HUES6 (cell line): ENCODE measurements around the gene GSK3A.

Source experiments
- H3K27ac ChIP-seq: 2 replicates; pipeline ENCODE4 v1.7.0; 2013; ENCODE audit warnings: low read depth, mild to moderate bottlenecking, low read length, inconsistent platforms
- H3K27me3 ChIP-seq: 2 replicates; pipeline ENCODE4 v1.6.1; 2013; ENCODE audit warnings: low read length; ENCODE audit not compliant: control insufficient read depth, insufficient read depth
- H3K36me3 ChIP-seq: 2 replicates; pipeline ENCODE4 v1.6.1; 2013; ENCODE audit warnings: low read length; ENCODE audit not compliant: control insufficient read depth, insufficient read depth
- H3K4me1 ChIP-seq: 2 replicates; pipeline ENCODE4 v1.6.1; 2013; ENCODE audit warnings: low read length; ENCODE audit not compliant: control insufficient read depth, insufficient read depth
- H3K4me3 ChIP-seq: 2 replicates; pipeline ENCODE4 v1.5.1; 2013; ENCODE audit warnings: low read depth, low read length
- H3K9ac ChIP-seq: one replicate; pipeline ENCODE4 v1.6.1; 2013; ENCODE audit warnings: mild to moderate bottlenecking, low read length
- H3K9me3 ChIP-seq: 2 replicates; pipeline ENCODE4 v1.6.1; 2013; ENCODE audit warnings: low read depth, low read length; ENCODE audit not compliant: control insufficient read depth, insufficient read depth

GSK3A gene

GRCh38 chr19:42200116-42200715, 42.2 kb downstream of the GSK3A start:
- Histone ChIP-seq H3K4me1 (peaks cover 31% of the 10 kb centered on the region), H3K27ac (no peak overlapping the region), H3K36me3 (peaks cover 61% of the 10 kb centered on the region), H3K9ac (no peak overlapping the region), H3K9me3 (no peaks in the 10 kb centered on the region), H3K4me3 (no peak overlapping the region), H3K27me3 (no peaks in the 10 kb centered on the region)

GRCh38 chr19:42199440-42200115, 42.8 kb downstream of the GSK3A start:
- H3K9me3 ChIP-seq, result no peaks in the 10 kb centered on the region
- H3K4me1 ChIP-seq, result peaks cover 28% of the 10 kb centered on the region
- H3K9ac ChIP-seq, result peak overlapping the region; percentile 18
- peaks cover 58% of the 10 kb centered on the region for H3K36me3 ChIP-seq
- H3K4me3 ChIP-seq, result no peak overlapping the region
- no peaks in the 10 kb centered on the region for H3K27me3 ChIP-seq
- no peak overlapping the region for H3K27ac ChIP-seq

- Histone ChIP-seq H3K27ac (no peak overlapping the region), H3K27me3 (no peaks in the 10 kb centered on the region), H3K9ac (no peak overlapping the region), H3K4me1 (peaks cover 26% of the 10 kb centered on the region), H3K9me3 (no peaks in the 10 kb centered on the region), H3K36me3 (peaks cover 52% of the 10 kb centered on the region), H3K4me3 (no peak overlapping the region)
These were observed 43.5 kb downstream of the GSK3A start for GRCh38 chr19:42198676-42199439.

DNA sequence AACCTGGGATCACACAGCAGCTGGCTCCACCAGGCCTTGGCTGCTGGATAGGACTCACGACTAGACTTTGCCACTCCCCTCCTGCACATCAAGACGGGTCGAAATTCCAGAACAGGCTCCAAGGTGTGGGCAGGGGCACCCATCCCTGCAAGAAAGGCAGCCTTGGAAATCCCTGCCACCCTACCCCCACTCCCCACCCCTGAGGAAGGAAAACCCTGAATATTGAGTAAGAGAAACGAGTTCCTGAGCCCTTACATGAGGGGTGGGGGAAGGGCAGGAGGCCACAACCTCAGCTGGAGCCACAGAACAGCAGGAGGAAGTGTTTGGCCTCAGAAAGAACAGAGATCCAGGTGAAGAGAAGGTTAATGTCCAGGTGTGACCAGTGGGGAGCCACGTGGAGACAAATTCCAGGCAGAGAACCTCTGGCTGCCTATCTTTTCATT, 45.0 kb downstream of the GSK3A start:
- Histone ChIP-seq H3K36me3 (peaks cover 39% of the 10 kb centered on the region), H3K9ac (no peak overlapping the region), H3K27ac (no peak overlapping the region), H3K4me1 (peaks cover 26% of the 10 kb centered on the region), H3K9me3 (peaks cover 8% of the 10 kb centered on the region), H3K27me3 (no peaks in the 10 kb centered on the region), H3K4me3 (no peak overlapping the region)

DNA sequence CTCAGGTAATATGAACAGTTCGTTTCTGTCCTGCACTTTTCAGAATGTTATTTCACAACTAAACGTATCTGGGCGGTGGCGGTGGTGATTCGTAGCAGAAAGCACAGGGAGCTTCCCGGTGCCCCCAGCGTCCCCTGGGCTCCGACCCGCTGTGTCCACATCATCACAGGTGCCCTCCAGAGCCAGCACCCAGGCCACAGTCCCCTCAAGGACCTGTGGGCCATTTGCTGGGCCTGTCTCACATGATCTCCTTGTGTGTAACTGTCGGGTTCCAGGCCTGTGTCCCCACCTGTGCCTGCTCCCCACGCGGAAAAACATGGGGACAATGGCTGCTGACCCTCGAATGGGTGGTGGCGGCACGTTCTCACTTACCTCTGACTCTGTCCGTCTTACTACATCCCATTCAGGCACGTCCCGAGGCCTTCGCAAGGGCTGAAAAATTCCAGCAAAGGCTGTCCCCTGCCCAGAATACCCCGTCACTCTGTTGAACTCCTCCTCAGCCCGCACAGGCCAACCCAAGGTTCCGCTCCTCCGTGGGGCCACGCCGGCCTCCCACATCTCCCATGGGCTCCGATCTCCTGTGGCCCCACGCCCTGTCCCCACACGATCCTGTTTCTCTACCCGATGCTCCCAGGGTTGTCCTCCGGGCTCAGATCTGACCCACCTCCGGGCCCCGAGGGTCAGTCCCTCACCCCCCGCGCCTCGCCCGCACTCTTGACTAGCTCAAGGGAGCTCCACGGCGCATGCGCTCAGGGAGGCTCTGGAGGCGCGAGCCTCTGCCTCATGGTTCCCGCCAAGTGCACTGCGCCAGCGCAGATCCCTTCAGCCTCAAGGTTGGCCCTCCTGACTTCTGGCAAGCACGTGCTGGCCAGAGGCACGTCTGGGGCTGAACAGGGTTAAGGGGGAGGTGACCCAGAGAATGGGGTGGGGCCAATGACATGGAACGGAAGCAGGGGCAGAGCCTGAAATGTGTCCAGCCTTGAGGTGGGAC, 46.1 kb downstream of the GSK3A start:
- Histone ChIP-seq H3K4me3 (no peak overlapping the region), H3K27ac (0 out of 2 replicates have a peak overlapping the region, but pooled peaks have one; percentile 29), H3K27me3 (no peaks in the 10 kb centered on the region), H3K9me3 (peaks cover 8% of the 10 kb centered on the region), H3K4me1 (peaks cover 26% of the 10 kb centered on the region), H3K36me3 (peaks cover 28% of the 10 kb centered on the region), H3K9ac (no peak overlapping the region)

DNA sequence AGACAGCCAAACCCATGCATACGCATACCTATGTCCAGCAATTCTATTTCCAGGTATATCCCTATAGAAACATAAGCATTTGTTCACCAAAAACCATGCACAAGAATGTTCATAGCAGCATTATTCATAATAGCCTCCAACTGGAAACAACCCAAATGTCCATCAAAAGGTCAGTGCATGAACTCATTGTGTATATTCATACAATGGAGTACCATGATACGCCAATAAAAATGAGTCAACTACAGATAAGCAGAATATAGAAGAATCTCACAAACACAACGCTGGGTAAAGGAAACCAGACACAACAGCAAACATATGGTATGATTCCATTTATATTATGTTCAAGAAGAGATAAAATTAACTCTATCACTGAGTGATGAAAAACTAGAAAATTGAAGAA, 48.7 kb downstream of the GSK3A start:
- H3K27me3 ChIP-seq, result no peaks in the 10 kb centered on the region; the same call in 1 of the 2 replicates
- H3K9ac ChIP-seq, result no peak overlapping the region
- H3K36me3 ChIP-seq, result peaks cover 3% of the 10 kb centered on the region
- H3K27ac ChIP-seq, result no peak overlapping the region
- H3K9me3 ChIP-seq, result peaks cover 8% of the 10 kb centered on the region
- H3K4me3 ChIP-seq, result no peak overlapping the region
- peaks cover 12% of the 10 kb centered on the region for H3K4me1 ChIP-seq

DNA sequence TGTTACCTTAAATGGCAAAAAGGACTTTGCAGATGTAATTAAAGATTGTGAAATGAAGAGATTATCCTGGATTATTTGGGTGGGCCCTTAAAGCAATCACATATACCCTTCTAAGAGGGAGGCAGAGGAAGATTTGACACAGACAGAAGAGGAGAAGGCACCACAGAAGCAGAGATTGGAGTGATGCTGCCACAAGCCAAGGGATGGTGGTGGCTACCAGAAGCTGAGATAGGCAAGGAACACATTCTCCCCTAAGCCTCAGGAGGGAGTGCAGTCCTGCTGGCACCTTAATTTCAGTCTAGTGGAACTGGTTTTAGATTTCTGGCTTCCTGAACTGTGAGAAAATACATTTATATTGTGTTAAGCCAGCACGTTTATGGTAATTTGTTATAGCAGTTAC, 49.1 kb downstream of the GSK3A start:
- Histone ChIP-seq H3K27me3 (no peaks in the 10 kb centered on the region; the same call in 1 of the 2 replicates), H3K4me3 (no peak overlapping the region), H3K4me1 (peaks cover 12% of the 10 kb centered on the region), H3K27ac (no peak overlapping the region), H3K36me3 (no peaks in the 10 kb centered on the region), H3K9me3 (peaks cover 8% of the 10 kb centered on the region), H3K9ac (no peak overlapping the region)

- H3K9ac ChIP-seq, result no peak overlapping the region
- H3K4me3 ChIP-seq, result no peak overlapping the region
- H3K36me3 ChIP-seq, result no peaks in the 10 kb centered on the region
- H3K27me3 ChIP-seq, result no peaks in the 10 kb centered on the region; the same call in 1 of the 2 replicates
- H3K27ac ChIP-seq, result no peak overlapping the region
- peaks cover 8% of the 10 kb centered on the region for H3K9me3 ChIP-seq
- peaks cover 4% of the 10 kb centered on the region for H3K4me1 ChIP-seq
These were observed 50.5 kb downstream of the GSK3A start for GRCh38 chr19:42191855-42192254.

- Histone ChIP-seq H3K27ac (no peak overlapping the region), H3K9ac (no peak overlapping the region), H3K4me1 (no peaks in the 10 kb centered on the region), H3K9me3 (peaks cover 8% of the 10 kb centered on the region), H3K4me3 (no peak overlapping the region), H3K27me3 (no peaks in the 10 kb centered on the region; the same call in 1 of the 2 replicates), H3K36me3 (no peaks in the 10 kb centered on the region)
These were observed 51.1 kb downstream of the GSK3A start for GRCh38 chr19:42191330-42191729.

DNA sequence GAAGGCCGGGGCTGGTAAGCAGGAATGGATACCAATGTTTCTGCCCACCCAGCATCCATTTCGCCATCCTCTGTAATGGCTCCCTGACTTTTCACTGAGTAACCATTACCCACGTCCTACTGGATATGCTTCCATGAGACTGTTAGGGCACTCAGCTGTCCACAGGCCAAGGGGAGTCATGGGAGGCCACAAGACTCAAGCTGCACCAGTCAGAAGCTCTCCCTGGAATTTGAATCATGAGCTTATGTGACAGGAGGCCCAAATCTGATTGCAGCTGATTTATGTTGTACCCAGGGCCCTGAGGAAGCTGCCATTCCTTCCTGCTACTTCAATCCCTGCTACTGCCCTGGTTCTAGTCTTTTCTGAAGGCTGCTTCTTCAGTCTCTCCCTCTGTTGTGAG, 53.3 kb downstream of the GSK3A start:
- no peaks in the 10 kb centered on the region; the same call in 1 of the 2 replicates for H3K27me3 ChIP-seq
- H3K9ac ChIP-seq, result no peak overlapping the region
- no peak overlapping the region for H3K4me3 ChIP-seq
- no peaks in the 10 kb centered on the region for H3K4me1 ChIP-seq
- no peaks in the 10 kb centered on the region for H3K36me3 ChIP-seq
- peaks cover 8% of the 10 kb centered on the region for H3K9me3 ChIP-seq
- no peak overlapping the region for H3K27ac ChIP-seq
